Left ventricle myocardium inferior (tissue), 1 donor: ENCODE measurements around the gene LRRC15. TPM values are rescaled to one million over a fixed set of nuclear protein-coding genes. Genes with fewer than 3 reads are reported as not detected.

Experiments used
- DNase-seq: peaks from one replicate; pipeline ENCODE4 v3.0.0-alpha.2; 2020
- H3K27ac ChIP-seq: fragments of 200-600 bp; replicated peaks from 2 replicates; pipeline ENCODE4 v1.8.0; 2021
- H3K27me3 ChIP-seq: fragments of 200-600 bp; 2 replicates; pipeline ENCODE4 v1.8.0; 2021; ENCODE audit warnings: low read depth
- H3K36me3 ChIP-seq: fragments of 200-600 bp; 2 replicates; pipeline ENCODE4 v1.8.0; 2021
- H3K4me1 ChIP-seq: fragments of 200-600 bp; 2 replicates; pipeline ENCODE4 v1.8.0; 2021
- H3K4me3 ChIP-seq: fragments of 200-600 bp; 2 replicates; pipeline ENCODE4 v1.8.0; 2021; ENCODE audit warnings: mild to moderate bottlenecking, moderate library complexity
- H3K9me3 ChIP-seq: fragments of 200-600 bp; replicated peaks from 2 replicates; pipeline ENCODE4 v1.8.0; 2021
- intact Hi-C: fragments of 100-400 bp; cut with micrococcal nuclease; formaldehyde crosslinking; loops from one replicate; pipeline ENCODE4 v1.11.0; 2022
- total RNA-seq: library from RNA; stranded (reverse); fragmentation: NEBNext Ultra II Directional; extraction: Animal tissue kit (Norgen Biotek cat#: 25700); gene quantifications from one replicate; pipeline ENCODE4 v1.2.1, GENCODE V29; 2021
- TF ChIP-seq, protein P1 (sequence below): fragments of 200-600 bp; IDR thresholded peaks from 2 replicates; pipeline ENCODE4 v1.8.0; 2021; ENCODE audit warnings: antibody characterized with exemption, mild to moderate bottlenecking, borderline replicate concordance
- donor health status: DM: no; HTN: yes; CAD: no; lungs with severe emphysema.

The LRRC15 gene
- total RNA-seq, 1 donor from 2014 or later = 0.14 TPM

DNA sequence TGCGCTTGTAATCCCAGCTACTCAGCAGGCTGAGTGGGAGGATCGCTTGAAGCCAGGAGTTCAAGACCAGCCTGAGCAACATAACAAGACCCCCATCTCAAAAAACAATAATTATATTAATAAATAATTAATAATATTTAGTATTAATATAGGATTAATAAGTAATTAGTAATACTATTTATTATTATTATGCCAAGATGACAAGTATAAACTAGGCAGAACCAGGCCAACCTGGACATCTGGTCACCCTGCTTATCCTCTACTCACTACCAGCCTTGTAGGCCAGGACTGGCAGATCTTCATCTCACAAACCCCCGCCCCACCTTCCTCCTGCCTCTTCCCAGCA, 18.8 kb downstream of the LRRC15 start:
- Histone ChIP-seq H3K4me1 (no peaks in the 10 kb centered on the region), H3K27me3 (peaks cover under 1% of the 10 kb centered on the region), H3K27ac (no peak overlapping the region), H3K9me3 (no peaks in the 10 kb centered on the region), H3K36me3 (no peaks in the 10 kb centered on the region), H3K4me3 (peak overlapping the region; percentile 8)
- DNase-seq = no peak
- intact Hi-C loops = no loop called here
- TF ChIP-seq, protein P1, sequence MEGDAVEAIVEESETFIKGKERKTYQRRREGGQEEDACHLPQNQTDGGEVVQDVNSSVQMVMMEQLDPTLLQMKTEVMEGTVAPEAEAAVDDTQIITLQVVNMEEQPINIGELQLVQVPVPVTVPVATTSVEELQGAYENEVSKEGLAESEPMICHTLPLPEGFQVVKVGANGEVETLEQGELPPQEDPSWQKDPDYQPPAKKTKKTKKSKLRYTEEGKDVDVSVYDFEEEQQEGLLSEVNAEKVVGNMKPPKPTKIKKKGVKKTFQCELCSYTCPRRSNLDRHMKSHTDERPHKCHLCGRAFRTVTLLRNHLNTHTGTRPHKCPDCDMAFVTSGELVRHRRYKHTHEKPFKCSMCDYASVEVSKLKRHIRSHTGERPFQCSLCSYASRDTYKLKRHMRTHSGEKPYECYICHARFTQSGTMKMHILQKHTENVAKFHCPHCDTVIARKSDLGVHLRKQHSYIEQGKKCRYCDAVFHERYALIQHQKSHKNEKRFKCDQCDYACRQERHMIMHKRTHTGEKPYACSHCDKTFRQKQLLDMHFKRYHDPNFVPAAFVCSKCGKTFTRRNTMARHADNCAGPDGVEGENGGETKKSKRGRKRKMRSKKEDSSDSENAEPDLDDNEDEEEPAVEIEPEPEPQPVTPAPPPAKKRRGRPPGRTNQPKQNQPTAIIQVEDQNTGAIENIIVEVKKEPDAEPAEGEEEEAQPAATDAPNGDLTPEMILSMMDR = no peak

DNA sequence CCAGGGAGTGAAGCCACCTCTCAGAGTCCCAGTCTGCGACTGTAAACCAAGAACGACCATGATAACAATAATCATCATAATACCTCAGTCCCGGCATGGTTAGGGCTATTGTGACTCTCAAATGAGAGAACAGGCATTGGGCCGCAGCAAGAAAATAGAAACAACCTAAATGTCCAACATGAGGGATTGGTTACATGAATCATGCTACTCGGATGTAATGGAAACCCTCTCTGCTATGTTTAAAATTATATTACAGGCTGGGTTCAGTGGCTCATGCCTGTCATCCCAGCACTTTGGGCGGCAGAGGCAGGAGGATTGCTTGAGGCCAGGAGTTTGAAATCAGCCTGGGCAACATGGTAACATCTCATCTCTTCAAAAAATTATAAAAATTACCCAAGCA, 21.2 kb downstream of the LRRC15 start:
- TF ChIP-seq, protein P1 = no peak
- no peak for DNase-seq
- H3K4me3 ChIP-seq = no peak overlapping the region
- no peaks in the 10 kb centered on the region for H3K9me3 ChIP-seq
- H3K27ac ChIP-seq = no peak overlapping the region
- intact Hi-C loops = no loop called here
- no peaks in the 10 kb centered on the region for H3K36me3 ChIP-seq
- H3K4me1 ChIP-seq = no peaks in the 10 kb centered on the region
- peaks cover 20% of the 10 kb centered on the region for H3K27me3 ChIP-seq

DNA sequence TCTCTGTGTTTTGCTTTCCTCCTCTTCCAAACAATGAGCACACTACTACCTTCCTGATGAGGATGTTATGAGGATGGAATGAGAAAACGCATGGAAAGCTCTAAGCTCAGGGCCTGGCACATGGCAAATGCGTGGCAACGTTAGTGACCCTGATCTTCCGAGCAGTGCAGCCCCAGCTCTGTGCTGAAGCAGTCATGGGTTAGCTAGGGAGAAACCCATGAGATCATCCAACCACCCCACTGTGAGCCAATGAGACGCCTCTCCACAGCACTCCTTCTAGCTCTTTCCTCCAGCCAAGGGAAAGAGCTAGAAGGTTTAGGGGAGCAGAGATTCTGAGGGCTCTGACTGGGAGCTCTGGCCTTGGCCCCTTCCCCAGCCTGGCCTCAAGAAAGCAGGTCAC, 22.9 kb downstream of the LRRC15 start:
- DNase-seq = no peak
- Histone ChIP-seq H3K4me3 (no peak overlapping the region), H3K27ac (no peak overlapping the region), H3K4me1 (no peaks in the 10 kb centered on the region), H3K36me3 (no peaks in the 10 kb centered on the region), H3K9me3 (no peaks in the 10 kb centered on the region), H3K27me3 (peaks cover 35% of the 10 kb centered on the region)
- TF ChIP-seq, protein P1 = no peak
- intact Hi-C loops = no loop called here

DNA sequence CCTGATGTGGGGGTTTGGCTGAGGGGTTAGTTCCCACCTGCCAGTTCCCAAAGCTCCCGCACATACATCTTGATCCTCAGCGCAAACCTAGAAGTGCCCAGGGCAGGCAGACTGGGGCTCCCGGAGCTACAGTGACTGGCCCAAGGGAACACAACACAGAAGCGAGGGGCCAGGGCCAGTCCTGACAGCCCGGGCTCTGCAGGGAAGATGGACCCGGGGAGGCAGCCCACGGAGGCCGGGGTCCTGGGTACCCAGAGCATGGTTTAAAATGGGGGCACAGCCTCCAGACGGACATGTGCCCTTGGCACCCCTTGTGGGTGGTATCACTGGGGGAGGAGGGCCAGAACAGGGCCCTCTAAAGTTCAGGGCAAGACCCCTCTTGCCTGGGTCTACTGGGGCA, 23.5 kb downstream of the LRRC15 start:
- Histone ChIP-seq H3K9me3 (no peaks in the 10 kb centered on the region), H3K36me3 (no peaks in the 10 kb centered on the region), H3K27ac (no peak overlapping the region), H3K27me3 (peaks cover 39% of the 10 kb centered on the region), H3K4me1 (no peaks in the 10 kb centered on the region), H3K4me3 (no peak overlapping the region)
- intact Hi-C loops = no loop called here
- TF ChIP-seq, protein P1 = no peak
- DNase-seq = no peak

DNA sequence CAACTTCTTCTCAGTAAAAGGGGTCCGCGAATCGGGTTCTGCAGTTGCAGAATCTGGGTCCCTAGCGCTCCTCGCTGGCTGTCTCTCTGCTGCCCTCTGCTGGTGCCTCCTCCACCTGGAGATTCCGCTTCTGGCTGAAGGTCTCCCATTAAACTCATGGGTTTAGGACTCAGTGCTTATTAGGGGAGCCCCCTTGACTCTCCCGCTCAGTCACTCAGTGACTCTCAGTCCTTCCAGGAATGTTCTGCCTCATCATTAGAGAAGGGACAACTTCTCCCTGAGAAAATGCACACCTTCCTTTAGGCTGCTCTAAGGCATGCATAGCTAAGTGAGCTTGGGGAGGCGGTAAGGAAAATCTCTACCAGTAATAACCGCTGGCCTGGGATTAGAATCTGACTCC, 25.5 kb downstream of the LRRC15 start:
- TF ChIP-seq, protein P1 = peak; percentile 97

DNA sequence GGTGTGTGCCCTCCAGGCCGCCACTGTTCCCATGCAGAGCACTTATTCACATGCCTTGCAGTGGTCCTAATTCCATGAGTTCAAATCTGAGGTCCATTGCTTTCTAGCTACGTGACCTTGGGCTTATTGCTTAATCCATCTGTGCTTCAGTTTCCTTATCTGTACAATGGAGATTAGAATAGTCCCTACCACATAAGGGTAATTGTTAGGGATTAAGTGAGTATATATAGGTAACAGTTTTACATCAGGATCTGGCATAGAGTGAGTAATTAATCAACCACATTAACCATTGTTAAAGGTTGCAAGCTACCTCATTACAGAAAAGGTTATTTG, 26.0 kb downstream of the LRRC15 start:
- Histone ChIP-seq H3K36me3 (no peaks in the 10 kb centered on the region), H3K27me3 (peaks cover 39% of the 10 kb centered on the region), H3K9me3 (no peaks in the 10 kb centered on the region), H3K4me3 (no peak overlapping the region), H3K27ac (no peak overlapping the region), H3K4me1 (no peaks in the 10 kb centered on the region)
- TF ChIP-seq, protein P1 = no peak
- no peak for DNase-seq
- intact Hi-C loops = no loop called here

More for the DNA sequence above, 25.5 kb downstream of the LRRC15 start:
- Histone ChIP-seq H3K27me3 (peaks cover 39% of the 10 kb centered on the region), H3K27ac (no peak overlapping the region), H3K9me3 (no peaks in the 10 kb centered on the region), H3K4me3 (no peak overlapping the region), H3K4me1 (no peaks in the 10 kb centered on the region), H3K36me3 (no peaks in the 10 kb centered on the region)
- peak; percentile 77 for DNase-seq
- intact Hi-C loops = no loop called here
